Measurements from ENCODE around the gene POLE2.

POLE2 gene

GRCh38 chr14:49612671-49613070, 75.3 kb downstream of the POLE2 start:
- no peak overlapping the region for H3K4me2 ChIP-seq (ENCODE audit: low read length)
- H3F3A ChIP-seq (ENCODE audit: control insufficient read depth, insufficient read depth) = peaks cover 40% of the 10 kb centered on the region
- H3K79me2 ChIP-seq (ENCODE audit: control insufficient read depth, low read length) = peaks cover 83% of the 10 kb centered on the region
- no peaks in the 10 kb centered on the region for H3K9me3 ChIP-seq (ENCODE audit: control insufficient read depth, insufficient read depth, low read length)
- 0 out of 2 replicates have a peak, but pooled peaks cover 5% of the 10 kb centered on the region for H4K20me1 ChIP-seq (ENCODE audit: control insufficient read depth, insufficient read depth, low read depth, low read length)
- TF ChIP-seq EZH2phosphoT487 (IDR thresholded peaks at IDR 0.05; ENCODE audit: borderline replicate concordance, low read length) (no peak), CTCF (IDR thresholded peaks at IDR 0.05; ENCODE audit: low read depth, low read length, poor library complexity, severe bottlenecking) (no peak)
- H3K27ac ChIP-seq (ENCODE audit: low read depth, low read length) = no peak overlapping the region
- no peaks in the 10 kb centered on the region for H3K27me3 ChIP-seq (ENCODE audit: control insufficient read depth, low read length)
- peaks cover 22% of the 10 kb centered on the region for H3K4me1 ChIP-seq (ENCODE audit: control insufficient read depth, low read length)
- H3K4me3 ChIP-seq (ENCODE audit: low read length) = no peak overlapping the region
- no peaks in the 10 kb centered on the region for H3K9me2 ChIP-seq (replicated peaks; ENCODE audit: control insufficient read depth, low read length)
- peaks cover 72% of the 10 kb centered on the region for H3K36me3 ChIP-seq (ENCODE audit: control insufficient read depth, low read length)

- H3K9me3 ChIP-seq (ENCODE audit: control insufficient read depth, insufficient read depth, low read length) = no peaks in the 10 kb centered on the region
- H3K4me2 ChIP-seq (ENCODE audit: low read length) = no peak overlapping the region
- no peak overlapping the region for H3K4me3 ChIP-seq (ENCODE audit: low read length)
- H3F3A ChIP-seq (ENCODE audit: control insufficient read depth, insufficient read depth) = peaks cover 35% of the 10 kb centered on the region
- H3K79me2 ChIP-seq (ENCODE audit: control insufficient read depth, low read length) = peaks cover 83% of the 10 kb centered on the region
- H3K9me2 ChIP-seq (replicated peaks; ENCODE audit: control insufficient read depth, low read length) = no peaks in the 10 kb centered on the region
- H3K4me1 ChIP-seq (ENCODE audit: control insufficient read depth, low read length) = peaks cover 18% of the 10 kb centered on the region
- H3K27ac ChIP-seq (ENCODE audit: low read depth, low read length) = no peak overlapping the region
- H3K27me3 ChIP-seq (ENCODE audit: control insufficient read depth, low read length) = no peaks in the 10 kb centered on the region
- H3K36me3 ChIP-seq (ENCODE audit: control insufficient read depth, low read length) = peaks cover 72% of the 10 kb centered on the region
- 0 out of 2 replicates have a peak, but pooled peaks cover 2% of the 10 kb centered on the region for H4K20me1 ChIP-seq (ENCODE audit: control insufficient read depth, insufficient read depth, low read depth, low read length)
- no peak for TF ChIP-seq EZH2phosphoT487 (IDR thresholded peaks at IDR 0.05; ENCODE audit: borderline replicate concordance, low read length)
- no peak for TF ChIP-seq CTCF (IDR thresholded peaks at IDR 0.05; ENCODE audit: low read depth, low read length, poor library complexity, severe bottlenecking)
These were observed 75.8 kb downstream of the POLE2 start for GRCh38 chr14:49612251-49612650.

- H3K9me3 ChIP-seq (ENCODE audit: control insufficient read depth, insufficient read depth, low read length) = no peaks in the 10 kb centered on the region
- H3K27ac ChIP-seq (ENCODE audit: low read depth, low read length) = no peak overlapping the region
- no peaks in the 10 kb centered on the region for H3K27me3 ChIP-seq (ENCODE audit: control insufficient read depth, low read length)
- peaks cover 76% of the 10 kb centered on the region for H3K36me3 ChIP-seq (ENCODE audit: control insufficient read depth, low read length)
- H3K9me2 ChIP-seq (replicated peaks; ENCODE audit: control insufficient read depth, low read length) = no peaks in the 10 kb centered on the region
- H3K4me1 ChIP-seq (ENCODE audit: control insufficient read depth, low read length) = peaks cover 13% of the 10 kb centered on the region
- no peaks in the 10 kb centered on the region for H4K20me1 ChIP-seq (ENCODE audit: control insufficient read depth, insufficient read depth, low read depth, low read length)
- TF ChIP-seq EZH2phosphoT487 (IDR thresholded peaks at IDR 0.05; ENCODE audit: borderline replicate concordance, low read length) (no peak), CTCF (IDR thresholded peaks at IDR 0.05; ENCODE audit: low read depth, low read length, poor library complexity, severe bottlenecking) (no peak)
- H3K79me2 ChIP-seq (ENCODE audit: control insufficient read depth, low read length) = peaks cover 87% of the 10 kb centered on the region
- H3K4me2 ChIP-seq (ENCODE audit: low read length) = no peak overlapping the region
- H3K4me3 ChIP-seq (ENCODE audit: low read length) = no peak overlapping the region
- H3F3A ChIP-seq (ENCODE audit: control insufficient read depth, insufficient read depth) = peaks cover 8% of the 10 kb centered on the region; the same call in 1 of the 2 replicates
These were observed 80.4 kb downstream of the POLE2 start for GRCh38 chr14:49607583-49607982.
